GM21576 (cell line): ENCODE measurements around the gene WDPCP.
"Not testable (repeated sequence)": the region's sequence is repeated elsewhere in the genome, so short reads cannot be mapped to it uniquely, and the experiment has no call there.

Experiments
- ATAC-seq: cut with Tn5 transposase; IDR thresholded peaks from one replicate; pipeline ENCODE4 v1.9.1; 2021; ENCODE audit warnings: mild to moderate bottlenecking, moderate library complexity; ENCODE audit not compliant: unreplicated experiment

Gene WDPCP

DNA sequence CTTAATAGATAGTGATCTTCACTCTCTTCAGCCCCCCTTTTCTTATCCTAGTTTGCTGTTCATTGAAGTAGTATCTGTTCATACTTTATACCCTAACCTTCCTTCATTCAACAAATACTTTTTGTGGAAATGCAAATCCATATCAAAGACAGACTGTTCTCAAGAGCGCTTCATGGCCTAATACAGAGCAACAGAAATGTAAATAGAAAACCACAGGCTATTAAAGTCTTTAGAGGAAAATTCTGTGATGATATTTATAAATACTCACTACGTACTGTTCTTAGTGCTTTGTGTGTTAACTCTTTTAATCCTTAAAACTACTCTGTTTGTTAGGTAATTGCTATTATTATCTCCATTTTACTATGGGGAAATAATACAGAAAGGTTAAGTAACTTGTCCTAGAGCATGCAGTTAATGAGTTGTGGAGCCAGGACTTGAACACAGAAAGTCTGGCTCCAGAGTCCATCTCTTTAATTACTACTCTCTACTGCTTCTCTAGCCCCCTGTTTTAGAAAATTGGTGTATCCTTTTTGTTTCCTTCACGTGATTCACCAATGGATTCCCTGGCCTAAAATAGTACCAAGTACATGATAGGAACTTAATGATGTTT, 3.4 kb upstream of the WDPCP start:
- ATAC-seq, result no peak

DNA sequence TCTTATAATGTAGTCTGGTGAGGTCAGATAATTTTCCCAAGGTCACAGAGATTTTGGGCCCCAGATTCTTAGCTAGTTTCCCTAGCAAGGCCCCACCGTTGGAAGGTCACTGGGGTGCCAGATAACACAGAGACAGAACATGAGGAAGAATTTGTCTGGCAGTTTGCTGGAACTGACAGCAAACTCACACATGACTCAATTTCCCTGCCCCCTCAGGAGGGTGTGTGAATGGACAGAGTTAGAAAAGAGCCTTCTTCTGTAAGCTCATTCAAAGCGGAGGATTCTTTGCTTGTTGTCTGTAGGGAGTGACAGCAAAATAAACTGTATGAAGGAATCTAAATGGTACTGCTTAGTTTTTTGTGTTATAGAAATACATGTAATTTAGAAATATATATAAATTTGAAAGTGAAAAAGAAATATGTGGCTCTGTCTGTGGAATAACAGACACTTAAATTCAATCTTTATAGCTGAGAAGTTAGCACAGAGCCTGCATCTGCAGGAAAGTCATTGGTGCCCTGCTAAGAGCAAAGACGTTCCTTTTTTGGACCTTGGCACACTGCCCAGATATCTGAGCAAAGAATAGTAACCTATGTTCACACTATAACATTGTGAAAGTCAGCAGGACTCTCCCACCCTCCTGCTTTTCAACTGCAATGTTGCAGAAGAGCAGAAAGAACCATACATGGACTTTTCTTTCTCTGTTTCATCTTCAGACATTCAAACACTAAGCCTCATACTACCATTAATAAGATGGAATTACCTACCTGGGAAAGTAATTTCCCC, 2.5 kb upstream of the WDPCP start:
- no peak for ATAC-seq

DNA sequence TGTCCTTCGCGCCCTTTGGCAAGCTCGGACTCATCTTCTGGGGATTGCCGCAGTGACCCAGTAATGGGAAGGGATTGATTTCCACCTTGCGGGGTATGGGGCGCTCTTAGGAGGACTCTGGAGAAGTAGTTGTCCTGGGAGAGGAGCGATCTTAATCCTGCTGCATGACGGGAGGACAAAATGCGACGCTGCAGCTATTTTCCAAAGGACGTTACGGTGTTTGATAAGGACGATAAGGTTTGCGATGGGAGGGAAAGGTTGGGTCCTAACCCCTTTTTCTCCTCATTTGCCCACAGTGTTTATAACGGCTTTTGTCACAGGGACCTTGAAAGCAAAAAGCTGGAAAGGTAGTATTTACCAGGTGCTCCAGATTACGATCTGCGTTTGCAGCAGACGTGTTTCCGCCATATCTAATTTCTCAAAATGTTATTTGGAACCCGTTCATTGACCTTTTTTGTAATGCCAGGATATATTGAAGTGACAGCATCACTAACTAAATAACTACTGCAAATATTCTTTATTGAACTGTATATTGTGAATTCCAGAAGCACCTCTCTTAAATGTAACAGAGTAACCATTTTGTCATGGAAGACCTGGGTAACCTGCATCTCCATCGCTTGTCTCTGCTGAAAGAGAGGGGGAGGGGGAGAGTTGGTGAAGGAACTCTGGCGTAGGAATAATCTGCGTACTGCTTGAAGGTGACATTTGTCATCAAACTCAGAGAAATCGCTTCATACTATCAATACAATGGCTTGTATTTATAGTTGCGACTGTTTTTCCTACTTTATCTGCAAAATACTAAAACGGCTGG, 1.1 kb upstream of the WDPCP start:
- peak; percentile 6 for ATAC-seq

DNA sequence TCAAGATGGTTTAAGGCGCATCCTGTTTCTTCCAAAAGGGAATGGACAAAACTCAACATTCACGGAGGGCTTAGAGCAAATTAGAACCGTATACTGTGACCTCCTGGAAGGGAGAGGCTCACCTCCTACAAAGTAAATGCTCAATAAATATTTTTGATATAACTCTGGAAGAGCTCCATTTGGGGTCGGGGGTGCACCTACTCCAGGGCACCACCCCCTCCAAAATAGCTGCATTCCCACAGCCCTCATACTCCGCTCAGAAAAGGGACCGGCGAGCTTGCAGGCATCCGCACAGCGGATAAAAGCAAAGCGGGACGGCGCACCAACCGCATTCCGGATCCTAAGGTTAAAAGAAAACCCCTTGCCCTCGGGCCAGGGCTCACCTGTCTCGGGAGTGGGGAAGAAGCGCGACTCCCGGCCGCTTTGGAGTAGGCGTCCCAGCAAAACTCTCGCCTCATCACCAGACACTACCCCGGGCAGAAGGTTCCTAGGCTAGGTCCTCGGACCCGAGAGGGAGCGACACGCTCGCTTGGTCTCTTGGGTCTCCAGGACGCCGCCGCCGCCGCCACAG, 378 bp downstream of the WDPCP start:
- no peak for ATAC-seq

DNA sequence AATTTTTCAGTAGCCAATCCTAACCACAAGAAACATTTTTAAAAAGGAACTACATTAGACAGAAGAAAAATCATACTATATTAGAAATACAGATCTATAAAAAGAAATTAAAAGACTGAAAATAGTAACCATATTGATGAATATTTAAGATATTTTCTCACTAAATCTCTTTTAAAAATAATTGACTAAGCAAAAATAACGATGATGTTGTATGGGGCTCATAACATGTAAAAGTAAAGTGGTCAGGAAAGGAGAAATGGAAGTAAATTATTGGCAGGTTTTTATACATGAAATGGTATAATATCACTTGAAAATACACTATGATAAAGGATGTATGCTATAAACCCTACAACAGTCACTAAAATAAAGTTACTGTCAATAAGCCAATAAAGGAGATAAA, 5.4 kb downstream of the WDPCP start:
- no peak for ATAC-seq

DNA sequence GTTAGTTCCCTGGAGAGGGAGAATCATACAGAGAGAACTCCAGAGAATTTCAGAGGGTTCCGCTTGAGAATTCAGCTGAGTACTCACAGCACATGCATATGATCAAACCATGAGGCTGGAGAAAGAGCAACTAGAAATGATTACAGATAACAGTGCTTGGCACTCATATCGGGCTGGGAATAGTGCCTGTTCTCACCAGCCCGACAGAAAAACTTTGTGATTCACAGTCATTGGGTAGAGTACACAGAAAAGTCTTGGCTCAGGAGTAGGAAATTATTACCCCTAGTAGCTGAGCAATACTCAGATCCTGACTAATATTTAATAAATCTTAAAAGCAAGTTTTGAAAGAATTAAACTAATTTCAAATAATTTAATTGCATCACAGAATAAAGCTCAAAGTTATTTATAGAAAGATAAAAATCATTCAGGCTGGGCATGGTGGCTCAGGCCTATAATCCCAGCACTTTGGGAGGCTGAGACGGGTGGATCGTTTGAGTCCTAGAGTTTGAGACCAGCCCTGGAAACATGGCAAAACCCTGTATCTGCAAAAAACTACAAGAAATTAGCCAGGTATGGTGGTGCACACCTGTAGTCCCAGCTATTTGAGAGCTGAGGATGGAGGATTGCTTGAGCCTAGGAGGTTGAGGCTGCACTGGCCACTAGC, 6.8 kb downstream of the WDPCP start:
- ATAC-seq, result no peak

DNA sequence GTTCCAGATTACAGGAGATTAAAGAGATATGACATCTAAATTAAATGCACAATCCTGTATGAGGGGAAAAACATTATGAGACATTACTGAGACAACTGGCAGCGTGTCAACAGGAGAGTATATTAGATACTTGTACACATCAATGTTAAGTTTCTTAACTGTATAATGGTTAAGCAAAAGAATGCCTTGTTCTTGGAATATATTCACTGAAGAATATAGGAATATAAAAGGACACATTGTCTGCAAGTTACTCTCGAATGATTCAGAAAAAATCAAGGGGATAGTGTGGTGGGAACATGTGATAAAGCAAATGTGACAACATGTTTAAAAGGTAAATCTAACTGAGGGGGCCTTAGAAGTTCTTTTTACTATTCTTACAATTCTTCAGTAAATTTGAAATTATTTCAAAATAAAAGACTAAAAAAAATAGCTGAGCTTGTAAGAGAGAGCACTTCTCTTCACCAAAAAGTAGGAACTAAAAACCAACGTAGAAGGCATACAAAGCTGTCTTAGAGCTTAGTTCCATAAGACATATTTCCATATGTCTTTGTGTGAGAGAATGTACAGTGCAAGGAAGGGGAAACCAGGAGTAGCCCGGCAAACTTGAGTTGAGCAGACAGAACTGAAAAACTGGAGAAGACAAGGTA, 7.5 kb downstream of the WDPCP start:
- no peak for ATAC-seq

DNA sequence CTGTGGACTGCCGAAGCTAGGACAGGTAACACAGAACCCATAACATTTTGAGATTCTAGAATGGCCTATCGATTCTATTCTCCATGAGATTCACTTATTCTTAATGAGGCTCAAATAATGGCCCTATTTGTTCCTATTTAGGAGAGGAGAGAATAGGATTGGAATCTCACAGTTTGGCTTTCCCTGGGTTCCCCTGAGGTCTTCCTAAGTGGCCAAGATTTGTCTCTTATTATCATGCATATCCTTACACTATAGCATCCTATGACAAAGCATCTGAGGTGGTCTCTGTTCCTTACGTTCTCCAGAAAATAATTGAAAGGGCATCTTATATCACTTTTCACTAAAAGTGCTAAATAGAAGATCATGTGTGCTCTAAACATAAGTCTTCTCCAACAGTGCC, 9.5 kb downstream of the WDPCP start:
- ATAC-seq, result no peak

DNA sequence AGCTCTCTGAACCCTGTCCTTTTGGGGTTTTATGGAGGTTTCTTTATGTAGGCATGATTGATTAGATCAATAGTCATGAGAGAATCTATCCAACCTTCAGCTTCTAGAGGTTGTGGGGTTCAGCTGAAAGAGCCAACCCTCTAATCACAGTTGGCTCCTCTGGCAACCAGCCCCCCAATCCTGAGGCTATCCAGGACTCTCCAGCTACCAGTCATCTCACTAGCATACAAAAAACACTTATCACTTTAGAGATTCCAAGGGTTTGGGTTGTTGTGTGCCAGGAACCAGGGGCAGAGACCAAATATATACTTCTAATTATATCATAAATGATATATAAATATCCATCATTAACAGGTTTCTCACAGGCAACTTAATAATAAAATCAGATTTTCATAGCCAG, 11.7 kb downstream of the WDPCP start:
- no peak for ATAC-seq

DNA sequence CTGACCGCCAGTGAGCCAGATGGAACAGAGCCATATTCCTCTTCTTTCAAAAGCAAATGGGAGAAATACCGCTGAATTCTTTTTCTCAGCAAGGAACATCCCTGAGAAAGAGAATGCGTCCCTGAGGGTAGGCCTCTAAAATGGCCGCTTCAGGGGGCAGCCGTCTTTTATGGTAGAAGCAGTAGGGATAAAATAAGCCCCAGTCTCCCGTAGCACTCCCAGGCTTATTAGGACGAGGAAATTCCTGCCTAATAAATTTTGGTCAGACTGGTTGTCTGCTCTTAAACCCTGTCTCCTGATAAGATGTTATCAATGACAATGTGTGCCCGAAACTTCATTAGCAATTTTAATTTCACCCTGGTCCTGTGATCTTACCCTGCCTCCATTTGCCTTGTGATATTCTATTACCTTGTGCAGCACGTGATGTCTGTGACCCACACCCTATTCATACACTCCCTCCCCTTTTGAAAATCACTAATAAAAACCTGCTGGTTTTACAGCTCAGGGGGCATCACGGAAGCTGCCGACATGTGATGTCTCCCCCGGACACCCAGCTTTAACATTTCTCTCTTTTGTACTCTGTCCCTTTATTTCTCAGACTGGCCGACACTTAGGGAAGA, 14.4 kb downstream of the WDPCP start:
- not testable (repeated sequence) for ATAC-seq

DNA sequence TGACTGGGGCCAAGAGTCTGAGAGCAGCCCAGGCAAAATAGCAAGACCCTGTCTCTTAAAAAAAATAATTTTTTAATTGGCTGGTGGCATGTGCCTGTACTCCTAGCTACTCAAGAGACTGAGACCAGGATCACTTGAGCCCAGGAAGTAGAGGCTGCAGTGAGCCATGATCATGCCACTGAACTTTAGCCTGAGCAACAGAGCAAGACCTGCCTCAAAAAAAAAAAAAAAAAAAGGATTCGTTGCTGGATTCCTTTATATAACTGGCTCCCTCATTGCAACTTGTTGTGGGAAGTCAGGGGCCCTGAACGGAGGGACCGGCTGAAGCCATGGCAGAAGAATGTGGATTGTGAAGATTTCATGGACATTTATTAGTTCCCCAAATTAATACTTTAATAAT, 15.3 kb downstream of the WDPCP start:
- not testable (repeated sequence) for ATAC-seq

DNA sequence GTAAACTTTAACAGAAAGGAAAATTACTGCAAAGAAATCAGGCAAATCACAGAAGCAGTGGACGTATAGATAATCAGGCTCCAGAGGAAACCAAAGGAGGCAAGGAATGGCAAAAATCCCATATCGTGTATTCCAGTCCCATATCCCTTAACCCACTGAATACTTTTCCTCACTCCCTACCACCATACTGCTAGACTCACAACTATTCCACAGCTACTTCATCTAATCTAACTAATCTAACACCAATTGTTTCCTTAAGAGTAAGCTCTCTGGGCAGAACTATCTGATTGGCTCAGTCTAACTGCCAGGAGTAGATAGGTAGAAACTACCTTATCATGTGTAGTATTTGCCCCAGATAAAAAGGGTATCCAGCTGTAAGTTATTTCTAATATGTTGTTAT, 16.3 kb downstream of the WDPCP start:
- ATAC-seq, result no peak

DNA sequence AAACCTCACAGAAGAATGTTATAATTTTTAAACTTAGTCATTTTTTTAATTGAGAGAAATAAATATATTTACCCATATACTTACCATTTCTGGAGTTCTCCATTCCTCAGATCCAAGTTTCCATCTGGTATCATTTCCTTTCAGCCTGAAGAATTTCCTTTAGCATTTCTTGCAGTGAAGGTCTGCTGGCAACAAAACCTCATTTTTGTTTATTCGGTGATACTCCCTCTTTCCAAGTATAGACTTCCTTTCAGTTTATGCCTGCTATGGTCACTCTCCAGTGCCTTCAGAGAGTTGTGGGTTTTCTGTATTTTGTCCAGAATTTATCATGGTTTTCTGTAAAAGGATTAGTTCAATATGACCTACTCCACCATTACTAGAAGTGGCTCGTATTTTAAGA, 17.0 kb downstream of the WDPCP start:
- no peak for ATAC-seq

DNA sequence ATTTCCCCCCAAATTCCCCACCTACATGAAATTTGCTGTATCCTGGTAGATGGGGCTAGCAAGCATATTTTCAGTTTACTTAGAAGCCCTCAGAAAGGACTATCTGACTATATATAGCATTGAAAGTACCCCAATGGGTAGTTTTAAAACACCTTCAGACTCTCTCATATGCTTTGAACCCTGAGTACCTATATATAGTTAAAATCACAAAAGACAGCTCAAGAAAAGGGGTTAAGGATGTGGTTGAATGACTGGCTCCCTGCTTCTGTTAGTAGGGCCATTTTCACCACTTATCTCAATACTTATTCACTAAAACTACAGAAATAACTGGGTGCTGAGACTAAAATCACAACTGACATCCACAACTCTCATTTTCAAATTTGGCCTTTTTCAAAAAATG, 18.5 kb downstream of the WDPCP start:
- no peak for ATAC-seq

DNA sequence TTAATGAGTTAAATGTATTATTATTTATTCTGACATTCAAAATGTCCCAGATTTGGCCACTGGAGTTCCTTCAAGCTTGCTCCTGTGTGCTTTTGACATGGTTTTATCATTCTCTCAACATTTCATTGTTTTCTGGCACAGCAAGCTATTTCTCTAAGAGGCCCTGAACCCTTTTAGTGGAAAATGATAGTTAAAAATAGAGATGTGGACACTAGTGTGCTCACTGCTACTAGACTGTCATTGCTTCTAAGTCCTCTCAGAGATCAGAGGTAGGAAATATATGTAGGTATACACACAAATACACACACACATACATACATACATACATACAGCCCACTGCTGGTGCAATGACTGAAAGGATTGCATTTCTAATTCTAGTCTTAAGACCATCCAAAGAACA, 25.5 kb downstream of the WDPCP start:
- ATAC-seq, result no peak

DNA sequence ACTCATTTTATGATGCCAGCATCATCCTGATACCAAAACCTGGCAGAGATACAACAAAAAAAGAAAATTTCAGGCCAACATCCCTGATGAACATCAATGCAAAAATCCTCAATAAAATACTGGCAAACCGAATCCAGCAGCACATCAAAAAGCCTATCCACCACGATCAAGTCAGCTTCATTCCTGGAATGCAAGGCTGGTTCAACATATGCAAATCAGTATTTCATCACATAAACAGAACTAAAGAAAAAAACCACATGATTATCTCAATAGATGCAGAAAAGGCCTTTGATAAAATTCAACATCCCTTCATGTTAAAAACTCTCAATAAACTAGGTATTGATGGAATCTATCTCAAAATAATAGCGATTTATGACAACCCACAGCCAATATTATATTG, 29.4 kb downstream of the WDPCP start:
- not testable (repeated sequence) for ATAC-seq

DNA sequence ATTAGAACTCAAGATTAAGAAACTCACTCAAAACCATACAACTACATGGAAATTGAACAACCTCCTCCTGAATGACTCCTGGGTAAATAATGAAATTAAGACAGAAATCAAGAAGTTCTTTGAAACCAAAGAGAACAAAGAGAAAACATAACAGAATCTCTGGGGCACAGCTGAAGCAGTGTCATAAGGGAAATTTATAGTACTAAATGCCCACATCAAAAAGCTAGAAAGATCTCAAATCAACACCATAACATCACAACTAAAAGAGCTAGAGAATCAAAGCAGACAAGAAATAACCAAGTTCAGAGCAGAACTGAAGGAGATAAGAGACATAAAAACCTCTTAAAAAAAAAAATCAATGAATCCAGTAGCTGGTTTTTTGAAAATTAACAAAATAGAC, 30.5 kb downstream of the WDPCP start:
- ATAC-seq, result not testable (repeated sequence)

DNA sequence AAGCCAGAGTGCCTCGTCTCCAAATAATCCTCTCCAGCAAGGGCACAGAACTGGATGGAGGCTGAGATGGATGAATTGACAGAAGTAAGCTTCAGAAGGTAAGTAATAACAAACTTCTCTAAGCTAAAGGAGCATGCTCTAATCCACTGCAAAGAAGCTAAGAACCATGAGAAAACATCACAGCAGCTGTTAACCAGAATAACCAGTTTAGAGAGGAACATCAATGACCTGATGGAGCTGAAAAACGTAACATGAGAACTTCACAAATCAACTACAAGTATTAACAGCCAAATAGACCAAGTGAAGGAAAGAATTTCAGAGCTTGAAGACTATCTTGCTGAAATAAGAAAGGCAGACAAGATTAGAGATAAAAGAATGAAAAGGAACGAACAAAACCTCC, 32.3 kb downstream of the WDPCP start:
- ATAC-seq, result no peak

DNA sequence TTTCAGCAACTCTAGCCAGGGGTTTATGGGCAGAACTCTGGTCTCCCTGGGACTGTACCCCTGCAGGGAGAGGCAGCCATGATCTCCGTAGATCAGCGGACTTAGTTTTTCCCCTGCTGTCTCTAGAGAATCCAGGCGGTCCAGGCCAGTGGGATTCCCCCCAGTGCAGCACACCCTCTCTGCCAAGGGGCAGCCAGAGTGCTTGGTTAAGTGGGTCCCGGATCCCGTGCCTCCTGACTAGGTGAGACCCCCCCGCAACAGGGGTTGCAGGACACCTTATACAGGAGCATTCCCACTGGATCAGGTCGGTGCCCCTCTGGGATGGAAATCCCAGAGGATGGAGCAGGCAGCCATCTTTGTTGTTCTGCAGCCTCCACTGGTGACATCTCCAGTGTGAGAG, 33.0 kb downstream of the WDPCP start:
- no peak for ATAC-seq

DNA sequence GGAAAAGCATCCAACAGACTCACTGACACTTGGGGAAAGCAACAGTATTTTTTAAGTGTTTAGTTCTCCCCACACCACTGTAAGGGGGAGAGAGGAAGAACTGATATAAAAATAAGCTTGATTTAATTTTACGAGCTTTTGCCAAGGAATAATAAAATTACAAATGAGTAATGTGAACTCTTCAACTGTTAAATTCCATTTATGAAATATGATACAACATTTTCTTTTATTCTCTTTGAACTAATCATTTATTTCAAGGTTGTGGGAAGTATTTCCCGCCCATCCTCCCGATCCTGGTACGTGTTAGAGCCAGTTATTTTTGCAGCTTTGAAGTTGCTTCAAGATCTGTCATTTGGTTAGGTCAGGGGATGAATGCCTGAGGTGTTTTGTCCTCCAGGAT, 35.2 kb downstream of the WDPCP start:
- ATAC-seq, result no peak
